ENCODE measurements around the gene MAPK12. TPM values are rescaled to one million over a fixed set of nuclear protein-coding genes. Genes with fewer than 3 reads are reported as not detected.
A peak's percentile ranks its signal among the peaks of the same experiment; 100 is the strongest.

MAPK12 gene
- total RNA-seq, 4 donors from 2014 or later: 10.3 to 41.4 (median 28.3) TPM

DNA sequence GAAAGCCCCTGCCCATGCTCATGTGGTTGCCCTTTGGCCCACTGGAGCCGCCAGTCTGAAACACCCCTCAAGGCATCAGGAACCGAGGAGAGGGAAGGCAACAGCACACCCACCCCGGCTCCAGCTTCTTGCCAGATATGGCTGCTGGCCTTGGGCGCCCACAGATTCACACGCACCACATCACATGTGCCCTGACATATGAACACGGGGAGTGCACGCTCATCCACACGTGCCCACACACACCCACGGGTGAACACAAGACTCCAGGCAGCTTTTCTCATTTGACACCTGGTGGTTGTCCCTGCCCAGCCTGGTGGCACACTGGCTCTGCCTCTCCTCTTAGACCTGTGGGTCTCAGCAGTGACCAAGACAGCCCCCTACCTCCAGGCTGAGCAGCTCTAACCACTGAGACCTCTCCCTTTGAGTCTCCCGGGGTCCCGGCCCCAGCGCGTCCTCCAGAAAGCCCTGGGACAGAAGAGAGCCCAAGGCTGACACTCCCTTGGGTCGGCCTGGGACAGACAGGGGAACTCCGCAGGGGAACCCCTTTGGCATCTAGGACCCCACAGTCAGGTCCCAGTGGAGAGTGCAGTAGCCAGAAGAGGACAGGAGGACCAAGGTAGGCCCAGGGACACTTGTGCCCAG lies 2.7 kb upstream of the MAPK12 start:
- H3K4me1 ChIP-seq: peaks cover 0 to 31% of the 10 kb centered on the region in 2 donors

DNA sequence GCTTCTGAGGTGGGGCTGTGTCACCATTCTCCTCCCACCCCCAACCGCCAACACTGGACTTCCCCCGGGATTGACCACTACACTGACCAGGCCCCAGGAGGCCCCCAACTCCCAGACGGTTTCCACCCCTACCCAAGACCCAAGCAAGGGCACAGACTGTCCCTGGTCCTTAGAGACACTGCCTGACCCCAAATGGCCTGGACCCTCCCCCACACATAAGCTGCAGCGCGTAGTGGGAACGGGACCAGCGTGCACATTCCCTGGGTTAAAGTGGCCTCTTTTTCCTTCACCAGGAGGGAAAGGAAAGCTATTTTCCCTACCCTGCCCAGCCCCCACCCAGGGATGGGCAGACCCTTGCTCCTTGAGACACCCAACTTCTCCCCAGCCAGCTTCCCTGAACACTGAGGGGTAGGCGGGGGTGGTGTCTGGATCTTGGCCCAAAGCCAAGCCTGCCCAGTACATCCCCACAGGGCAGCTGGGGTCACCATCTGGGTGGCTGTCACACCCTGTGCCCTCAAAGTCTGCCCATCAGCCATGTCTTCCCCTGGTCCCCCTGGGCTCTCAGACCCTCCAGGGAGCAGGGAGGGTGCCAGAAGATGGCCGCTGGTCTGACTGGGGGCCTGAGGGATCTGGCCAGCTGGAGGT lies 1.6 kb upstream of the MAPK12 start:
- TF ChIP-seq, protein P1, sequence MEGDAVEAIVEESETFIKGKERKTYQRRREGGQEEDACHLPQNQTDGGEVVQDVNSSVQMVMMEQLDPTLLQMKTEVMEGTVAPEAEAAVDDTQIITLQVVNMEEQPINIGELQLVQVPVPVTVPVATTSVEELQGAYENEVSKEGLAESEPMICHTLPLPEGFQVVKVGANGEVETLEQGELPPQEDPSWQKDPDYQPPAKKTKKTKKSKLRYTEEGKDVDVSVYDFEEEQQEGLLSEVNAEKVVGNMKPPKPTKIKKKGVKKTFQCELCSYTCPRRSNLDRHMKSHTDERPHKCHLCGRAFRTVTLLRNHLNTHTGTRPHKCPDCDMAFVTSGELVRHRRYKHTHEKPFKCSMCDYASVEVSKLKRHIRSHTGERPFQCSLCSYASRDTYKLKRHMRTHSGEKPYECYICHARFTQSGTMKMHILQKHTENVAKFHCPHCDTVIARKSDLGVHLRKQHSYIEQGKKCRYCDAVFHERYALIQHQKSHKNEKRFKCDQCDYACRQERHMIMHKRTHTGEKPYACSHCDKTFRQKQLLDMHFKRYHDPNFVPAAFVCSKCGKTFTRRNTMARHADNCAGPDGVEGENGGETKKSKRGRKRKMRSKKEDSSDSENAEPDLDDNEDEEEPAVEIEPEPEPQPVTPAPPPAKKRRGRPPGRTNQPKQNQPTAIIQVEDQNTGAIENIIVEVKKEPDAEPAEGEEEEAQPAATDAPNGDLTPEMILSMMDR (IDR thresholded peaks at IDR 0.05): no peak
- TF ChIP-seq POLR2A (IDR thresholded peaks at IDR 0.05): no peak
- peaks cover 0 to 23% of the 10 kb centered on the region in 2 donors for H3K4me1 ChIP-seq
- intact Hi-C loops (cut with DNase I; ENCODE audit: low total_unique reads): no loop called here

More for the DNA sequence above, 2.7 kb upstream of the MAPK12 start:
- Histone ChIP-seq H3K36me3 (no peaks in the 10 kb centered on the region), H3K27me3 (no peaks in the 10 kb centered on the region), H3K4me3 (no peak overlapping the region), H3K9me3 (no peaks in the 10 kb centered on the region), H3K27ac (no peak overlapping the region)
- DNase-seq: no peak
- intact Hi-C loops (cut with DNase I; ENCODE audit: low total_unique reads): no loop called here
- TF ChIP-seq, protein P1 (IDR thresholded peaks at IDR 0.05): no peak
- no peak for TF ChIP-seq POLR2A (IDR thresholded peaks at IDR 0.05)

GRCh38 chr22:50262460-50262911 lies 1.0 kb upstream of the MAPK12 start:
- no peaks in the 10 kb centered on the region for H3K27me3 ChIP-seq

More for the DNA sequence above, 1.6 kb upstream of the MAPK12 start:
- no peak overlapping the region for H3K4me3 ChIP-seq
- no peaks in the 10 kb centered on the region for H3K36me3 ChIP-seq
- DNase-seq: no peak
- no peaks in the 10 kb centered on the region for H3K27me3 ChIP-seq
- H3K9me3 ChIP-seq: no peaks in the 10 kb centered on the region
- no peak overlapping the region for H3K27ac ChIP-seq

DNA sequence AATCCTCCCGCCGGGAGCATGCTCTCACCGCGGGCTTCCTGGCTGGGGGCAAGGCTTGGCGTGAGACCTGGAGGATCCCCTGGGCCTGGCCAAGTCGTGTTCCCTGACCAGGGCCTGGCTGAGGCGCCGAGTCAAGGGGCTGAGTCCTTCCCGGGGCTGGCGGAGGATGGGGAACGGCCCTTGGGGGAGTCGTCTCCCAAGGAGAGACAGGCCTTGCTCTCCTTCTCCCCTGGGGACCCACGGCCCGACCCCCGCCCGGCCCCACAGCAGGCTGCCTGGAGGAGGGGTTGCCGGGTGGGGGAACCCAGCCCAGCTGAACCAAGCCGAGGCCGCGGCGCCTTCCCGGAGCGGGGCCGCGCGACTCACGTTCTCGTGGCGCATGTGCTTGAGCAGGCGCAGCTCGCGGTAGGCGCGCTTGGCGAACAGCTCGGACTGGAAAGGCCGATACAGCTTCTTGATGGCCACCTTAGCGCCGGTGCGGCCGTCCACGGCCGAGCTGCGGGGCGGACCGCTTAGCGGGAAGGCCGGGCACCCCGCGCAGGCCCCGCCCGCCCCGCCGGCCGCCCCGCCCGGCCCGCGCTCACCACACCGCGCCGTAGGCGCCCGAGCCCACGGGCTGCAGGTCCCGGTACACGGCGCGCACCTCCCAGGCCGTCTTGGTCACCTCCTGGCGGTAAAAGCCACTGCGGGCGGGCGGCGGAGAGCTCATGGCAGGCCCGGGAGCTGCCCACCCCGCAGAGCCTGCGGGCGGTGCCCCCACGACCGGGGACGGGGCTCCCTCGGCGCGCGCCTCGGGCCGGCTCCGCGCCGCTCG lies 475 bp downstream of the MAPK12 start:
- DNase-seq: no peak
- peak overlapping the region; percentile 65 to 74 for H3K27ac ChIP-seq

More at GRCh38 chr22:50262460-50262911, 1.0 kb upstream of the MAPK12 start:
- TF ChIP-seq, protein P1 (IDR thresholded peaks at IDR 0.05): no peak
- TF ChIP-seq POLR2A (IDR thresholded peaks at IDR 0.05): no peak
- intact Hi-C loops (cut with DNase I; ENCODE audit: low total_unique reads): no loop called here
- DNase-seq: no peak
- H3K9me3 ChIP-seq: no peaks in the 10 kb centered on the region
- peaks cover 0 to 19% of the 10 kb centered on the region in 2 donors for H3K4me1 ChIP-seq
- H3K4me3 ChIP-seq: no peak overlapping the region
- H3K36me3 ChIP-seq: no peaks in the 10 kb centered on the region
- peak overlapping the region in 1 of 2 donors; percentile 74 for H3K27ac ChIP-seq

More for the DNA sequence above, 475 bp downstream of the MAPK12 start:
- Histone ChIP-seq H3K9me3 (no peaks in the 10 kb centered on the region), H3K4me1 (peaks cover 0 to 19% of the 10 kb centered on the region in 2 donors), H3K4me3 (peak overlapping the region; percentile 32 to 58), H3K27me3 (no peaks in the 10 kb centered on the region), H3K36me3 (no peaks in the 10 kb centered on the region)
- intact Hi-C loops (cut with DNase I; ENCODE audit: low total_unique reads): no loop called here
- TF ChIP-seq, protein P1 (IDR thresholded peaks at IDR 0.05): no peak
- TF ChIP-seq POLR2A (IDR thresholded peaks at IDR 0.05): no peak
